GM19239 (cell line): ENCODE results near the gene C1orf159.
"Not testable (repeated sequence)": the region's sequence is repeated elsewhere in the genome, so short reads cannot be mapped to it uniquely, and the experiment has no call there.

Experiments used
- DNase-seq: peaks from one replicate; pipeline ENCODE4 v3.0.0; 2011; ENCODE audit warnings: low spot score; ENCODE audit not compliant: insufficient read length
- FAIRE-seq: peaks from 2 replicates; lab custom pipeline; 2011; peaks lifted over from hg19 to GRCh38; lab: Jason Lieb, UNC

Gene C1orf159

DNA sequence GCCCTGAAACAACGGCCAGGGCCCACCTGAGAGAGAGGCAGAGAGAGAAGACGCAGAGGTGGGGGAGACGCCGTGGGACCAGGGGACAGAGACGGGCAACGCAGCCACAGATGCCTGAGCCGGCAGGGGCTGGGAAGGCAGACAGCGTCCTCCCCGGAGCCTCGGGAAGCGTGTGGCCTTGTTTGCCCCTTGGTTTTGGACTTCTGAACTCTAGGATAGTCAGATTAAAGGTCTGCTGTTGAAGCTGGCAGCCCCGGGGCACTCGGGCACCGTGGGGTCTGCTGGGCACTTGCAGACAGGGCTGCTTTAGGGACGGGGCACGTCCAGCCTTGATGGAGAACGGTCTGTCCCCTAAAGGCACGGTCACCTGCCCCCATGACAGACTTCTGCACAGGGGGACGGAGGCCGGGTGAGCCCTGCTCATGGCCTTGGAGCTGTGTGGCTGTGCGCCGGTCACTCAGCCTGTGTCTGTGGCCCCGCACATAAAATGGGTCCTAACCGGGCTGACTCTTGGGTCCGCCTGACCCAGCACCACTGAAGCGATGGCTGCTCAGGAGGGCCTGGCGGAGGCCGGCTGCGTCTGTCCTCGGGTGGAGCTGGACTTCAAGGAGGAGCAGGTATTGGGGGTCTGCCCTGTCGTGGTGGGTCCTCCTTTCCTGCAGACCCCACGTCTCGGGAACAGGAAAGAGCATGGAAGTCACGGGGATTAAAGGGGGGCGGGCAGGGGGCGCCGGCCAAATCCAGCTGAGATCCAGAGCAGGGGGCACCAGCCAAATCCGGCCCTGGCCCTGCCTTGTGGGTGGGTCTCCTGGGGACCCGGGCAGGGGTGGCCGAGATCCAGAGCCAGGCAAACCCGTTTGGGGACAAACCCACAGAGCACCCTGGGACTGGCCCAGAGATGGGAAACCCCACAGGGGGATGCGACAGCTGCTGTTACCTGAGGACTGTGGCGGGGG is 32.2 kb downstream of the C1orf159 start:
- no peak for DNase-seq
- no peak for FAIRE-seq

DNA sequence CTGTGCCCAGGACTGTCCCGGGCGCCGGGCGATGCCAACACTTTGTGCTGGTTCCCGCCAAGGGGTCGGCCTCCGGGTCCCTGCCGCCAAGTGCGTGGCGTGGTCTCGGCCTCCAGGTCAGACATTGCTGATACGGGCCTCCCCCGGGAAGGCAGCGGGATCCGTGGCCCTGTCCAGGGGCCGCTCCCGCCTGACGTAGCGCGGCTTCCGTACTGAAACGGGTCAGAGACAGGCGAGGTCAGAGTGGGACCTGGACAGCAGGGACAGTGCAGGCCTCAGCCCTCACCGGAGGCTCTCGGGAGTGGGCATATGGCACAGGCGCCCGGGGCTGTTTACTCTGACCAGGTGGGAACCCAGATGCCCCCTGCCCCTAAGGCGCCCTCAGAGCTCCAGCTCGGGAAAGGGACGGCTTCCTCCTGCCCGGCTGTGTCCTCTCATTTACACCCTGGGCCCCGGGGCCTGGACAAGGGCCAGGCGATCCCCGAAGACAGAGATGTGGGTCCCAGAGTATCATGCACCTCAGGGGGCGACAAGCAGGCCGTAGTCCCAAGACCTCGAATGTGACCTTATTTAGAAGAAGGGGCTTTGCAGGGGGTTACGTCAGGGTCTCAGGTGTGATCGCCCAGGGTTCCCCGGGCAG is 33.0 kb downstream of the C1orf159 start:
- FAIRE-seq (no peak), DNase-seq (no peak)

DNA sequence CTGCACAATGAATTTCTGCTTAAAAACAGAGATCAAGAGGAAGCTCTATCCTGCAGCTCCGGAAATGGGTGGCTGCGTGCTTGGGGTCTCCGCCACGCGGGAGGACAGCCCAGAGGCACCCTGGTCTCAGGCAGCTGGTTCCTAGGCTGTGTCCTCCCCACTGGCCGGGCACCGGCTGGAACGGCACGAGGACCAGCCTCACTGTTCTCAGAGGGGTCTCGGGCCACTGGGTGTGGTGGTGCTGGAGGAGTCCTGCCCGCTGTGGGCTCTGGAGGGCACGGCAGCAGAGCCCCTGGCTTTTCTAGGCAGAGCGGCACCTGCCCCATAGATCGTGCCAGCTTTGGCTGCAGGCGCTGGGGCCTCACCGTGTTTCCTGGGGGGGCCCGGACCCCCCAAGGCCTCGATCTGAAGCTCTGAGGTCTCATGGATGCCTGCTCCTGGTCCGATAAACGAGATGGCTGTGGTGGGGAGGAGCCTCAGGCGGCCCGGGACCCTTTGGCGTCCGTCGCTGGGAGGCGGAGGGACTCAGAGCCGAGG is 33.6 kb downstream of the C1orf159 start:
- DNase-seq: no peak
- no peak for FAIRE-seq

DNA sequence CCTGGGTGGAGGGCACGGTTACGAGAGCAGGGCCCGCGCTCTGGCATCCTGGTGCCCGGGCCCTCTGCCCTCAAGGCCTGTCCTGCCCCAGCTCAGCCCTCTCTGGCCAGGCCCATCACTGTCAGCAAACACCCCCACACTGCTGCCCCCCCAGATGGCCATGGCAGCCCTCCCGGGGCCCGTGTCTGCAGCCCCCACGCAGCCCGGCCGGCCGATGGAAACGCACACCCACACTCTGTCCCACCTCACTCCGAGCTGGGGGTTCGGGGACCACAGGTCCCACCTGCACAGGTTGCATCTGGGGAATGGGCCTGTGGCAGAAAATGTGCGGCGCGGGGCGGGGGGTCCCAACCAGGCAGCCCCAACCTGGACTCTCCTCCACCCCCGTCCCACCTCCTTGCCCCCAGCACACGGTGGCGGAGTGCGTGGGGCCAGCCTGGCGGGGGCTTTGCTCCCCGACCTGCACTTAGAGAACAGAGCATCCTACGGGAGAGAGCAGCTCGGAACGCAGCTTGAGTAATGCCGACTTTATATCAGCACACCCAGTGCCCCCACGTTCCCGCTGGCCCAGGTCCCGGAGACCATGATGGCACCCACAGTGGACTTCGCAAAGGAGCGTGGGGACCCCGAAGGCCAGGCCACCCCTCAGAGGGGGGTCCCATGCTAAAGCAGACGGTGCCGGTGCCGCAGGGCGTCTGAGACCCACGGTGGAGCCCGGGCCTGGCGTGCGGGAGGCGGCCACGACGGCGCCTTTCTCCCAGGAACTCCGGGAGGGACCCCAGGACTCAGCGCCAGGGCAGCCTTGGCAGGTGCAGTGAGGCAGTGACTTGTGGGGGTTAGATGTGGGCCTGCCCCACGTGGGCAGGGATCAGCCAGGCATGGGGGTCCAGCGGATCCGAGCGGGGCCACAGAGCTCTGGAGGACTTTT is 34.3 kb downstream of the C1orf159 start:
- DNase-seq (no peak), FAIRE-seq (no peak)

DNA sequence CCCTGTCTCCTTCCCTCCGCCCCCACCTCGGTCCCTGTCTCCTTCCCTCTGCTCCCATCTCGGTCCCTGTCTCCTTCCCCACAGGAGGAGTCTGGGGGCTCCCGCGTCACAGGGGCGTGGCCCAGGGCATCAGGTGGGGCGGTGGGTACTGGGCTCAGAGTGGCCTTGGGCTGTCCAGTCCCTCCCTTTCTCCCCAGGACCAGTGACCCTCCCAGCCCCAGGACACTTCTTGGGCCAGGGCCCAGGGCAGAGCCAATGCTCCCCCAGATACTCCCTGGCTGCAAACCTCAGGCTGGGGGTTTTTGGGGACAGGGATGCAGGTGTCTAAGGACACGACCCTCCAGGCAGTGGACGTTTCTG is 35.0 kb downstream of the C1orf159 start:
- FAIRE-seq: no peak
- DNase-seq: no peak

DNA sequence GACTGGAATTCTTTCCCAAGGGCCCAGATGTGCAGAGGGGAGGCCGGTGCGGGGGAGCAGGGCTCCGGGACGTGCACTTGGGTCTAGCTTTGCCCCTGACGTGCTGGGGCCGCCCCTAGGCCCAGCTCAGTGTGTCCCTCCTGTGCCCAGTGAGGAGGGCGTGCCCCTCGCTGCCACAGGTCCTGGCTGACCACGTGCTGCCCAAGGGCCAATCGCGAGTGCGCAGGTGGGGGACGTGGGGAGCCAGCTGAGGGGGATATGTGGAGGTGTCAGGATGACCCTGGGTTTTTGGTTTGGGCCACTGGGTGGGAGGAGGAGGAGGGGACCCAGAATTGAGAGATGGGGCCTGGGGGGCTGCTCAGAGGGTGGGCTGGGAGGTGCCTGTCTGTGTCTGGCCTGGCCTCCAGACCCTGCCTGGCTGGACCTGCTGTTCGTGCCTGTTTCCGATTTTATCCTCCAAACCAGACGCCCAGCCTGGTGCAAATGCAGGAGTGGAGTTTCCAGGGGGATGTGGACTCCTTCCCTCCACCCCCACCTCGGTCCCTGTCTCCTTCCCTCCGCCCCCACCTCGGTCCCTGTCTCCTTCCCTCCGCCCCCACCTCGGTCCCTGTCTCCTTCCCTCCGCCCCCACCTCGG is 35.6 kb downstream of the C1orf159 start:
- no peak for DNase-seq
- FAIRE-seq: peak; percentile 51

DNA sequence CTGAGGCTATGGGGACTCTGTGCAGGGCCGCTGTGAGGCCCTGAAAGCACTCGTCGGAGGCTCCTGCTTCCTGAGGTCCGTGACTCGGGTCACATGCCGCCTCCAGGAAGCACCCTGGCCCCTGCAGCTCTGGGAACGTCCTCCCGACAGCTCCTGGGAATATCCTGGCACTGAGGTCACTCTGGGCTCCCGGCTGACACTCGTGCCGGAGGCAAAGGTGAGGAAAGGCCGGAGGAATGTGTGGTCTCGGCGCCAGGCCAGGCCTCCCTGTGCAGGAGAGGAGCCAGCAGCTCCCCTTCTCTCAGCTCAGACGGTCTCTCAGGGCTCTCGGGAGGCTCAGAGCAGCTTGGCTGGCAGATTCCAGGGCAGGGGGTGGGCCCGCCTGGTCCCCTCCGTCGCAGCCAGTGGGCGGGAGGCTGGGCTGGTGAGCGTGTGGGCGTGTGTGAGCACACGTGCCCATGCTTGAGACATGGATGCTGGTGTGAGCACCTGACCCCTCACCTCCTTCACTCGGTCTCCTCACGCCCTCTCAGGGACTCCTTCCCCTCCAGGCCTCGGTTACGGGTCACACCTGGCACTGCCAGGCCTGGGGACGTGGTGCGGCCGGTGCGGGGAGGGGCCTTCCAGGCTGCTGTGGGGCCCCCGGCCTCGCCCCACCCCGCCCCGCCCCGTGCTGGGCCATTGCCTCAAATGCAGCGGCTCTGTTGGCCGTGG is 36.3 kb downstream of the C1orf159 start:
- FAIRE-seq: peak; percentile 28

DNA sequence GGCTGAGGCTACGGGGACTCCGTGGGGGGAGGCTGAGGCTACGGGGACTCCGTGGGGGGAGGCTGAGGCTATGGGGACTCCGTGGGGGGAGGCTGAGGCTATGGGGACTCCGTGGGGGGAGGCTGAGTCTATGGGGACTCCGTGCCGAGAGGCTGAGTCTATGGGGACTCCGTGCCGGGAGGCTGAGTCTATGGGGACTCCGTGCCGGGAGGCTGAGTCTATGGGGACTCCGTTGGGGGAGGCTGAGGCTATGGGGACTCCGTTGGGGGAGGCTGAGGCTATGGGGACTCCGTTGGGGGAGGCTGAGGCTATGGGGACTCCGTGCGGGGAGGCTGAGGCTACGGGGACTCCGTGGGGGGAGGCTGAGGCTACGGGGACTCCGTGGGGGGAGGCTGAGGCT is 38.5 kb downstream of the C1orf159 start:
- FAIRE-seq, DNase-seq: not testable (repeated sequence)

More for the DNA sequence above, 36.3 kb downstream of the C1orf159 start:
- peak; percentile 77 for DNase-seq

DNA sequence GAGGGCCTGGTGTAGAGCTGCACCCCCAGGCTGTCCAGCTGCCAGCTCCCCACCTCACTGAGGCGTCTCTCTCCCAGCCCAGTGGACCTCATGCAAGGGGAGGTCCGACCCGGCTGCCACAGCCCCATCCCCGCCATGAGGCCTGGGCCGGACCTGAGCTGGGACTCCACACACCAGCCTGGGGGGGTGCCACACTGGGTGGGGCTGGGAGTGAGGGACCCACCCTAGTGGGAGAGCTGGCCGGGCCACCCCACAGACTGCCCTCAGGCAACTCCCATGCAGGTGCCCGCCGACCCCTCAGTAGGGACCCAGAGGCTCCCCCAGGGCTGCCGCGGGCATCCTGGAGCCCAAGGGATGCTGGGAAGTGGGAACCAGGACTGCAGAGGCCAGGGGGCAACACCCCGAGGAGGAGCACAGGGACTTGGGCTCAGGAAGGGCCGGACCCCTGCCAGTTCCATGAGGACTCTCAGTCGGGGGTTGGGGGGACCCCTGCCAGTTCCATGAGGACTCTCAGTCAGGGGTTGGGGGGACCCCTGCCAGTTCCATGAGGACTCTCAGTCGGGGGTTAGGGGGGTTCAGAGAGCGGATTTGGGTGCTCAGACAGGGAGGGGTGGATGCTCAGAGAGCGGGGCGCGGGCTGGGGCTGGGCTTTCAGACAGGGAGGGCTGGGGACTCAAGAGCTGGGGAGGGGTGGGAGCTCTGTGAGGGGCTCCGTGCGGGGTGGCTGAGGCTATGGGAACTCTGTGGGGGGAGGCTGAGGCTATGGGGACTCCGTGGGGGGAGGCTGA is 40.5 kb downstream of the C1orf159 start:
- FAIRE-seq (no peak), DNase-seq (no peak)

DNA sequence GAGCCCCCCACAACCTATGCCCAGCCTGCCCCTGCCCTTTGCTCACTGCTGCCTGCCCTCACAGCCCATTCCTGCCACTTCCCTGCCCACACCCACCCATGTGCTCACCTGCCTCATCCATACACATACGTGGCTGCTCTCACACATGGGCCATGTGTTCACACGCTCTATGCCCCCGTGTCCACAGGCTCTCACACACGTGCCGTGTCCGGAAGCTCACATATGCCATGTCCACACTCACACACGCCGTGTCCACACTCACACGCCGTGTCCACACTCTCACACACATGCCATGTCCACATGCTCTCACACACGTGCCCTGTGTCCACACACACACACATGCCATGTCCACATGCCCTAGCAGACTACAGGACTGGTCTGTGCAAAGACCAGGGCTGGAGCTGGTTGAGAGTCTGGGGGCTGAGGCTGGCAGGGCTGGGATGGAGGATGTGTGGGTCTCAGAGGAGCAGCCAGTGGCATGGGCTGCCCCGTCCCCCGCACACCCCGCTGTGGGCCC is 41.2 kb downstream of the C1orf159 start:
- DNase-seq (no peak), FAIRE-seq (no peak)

DNA sequence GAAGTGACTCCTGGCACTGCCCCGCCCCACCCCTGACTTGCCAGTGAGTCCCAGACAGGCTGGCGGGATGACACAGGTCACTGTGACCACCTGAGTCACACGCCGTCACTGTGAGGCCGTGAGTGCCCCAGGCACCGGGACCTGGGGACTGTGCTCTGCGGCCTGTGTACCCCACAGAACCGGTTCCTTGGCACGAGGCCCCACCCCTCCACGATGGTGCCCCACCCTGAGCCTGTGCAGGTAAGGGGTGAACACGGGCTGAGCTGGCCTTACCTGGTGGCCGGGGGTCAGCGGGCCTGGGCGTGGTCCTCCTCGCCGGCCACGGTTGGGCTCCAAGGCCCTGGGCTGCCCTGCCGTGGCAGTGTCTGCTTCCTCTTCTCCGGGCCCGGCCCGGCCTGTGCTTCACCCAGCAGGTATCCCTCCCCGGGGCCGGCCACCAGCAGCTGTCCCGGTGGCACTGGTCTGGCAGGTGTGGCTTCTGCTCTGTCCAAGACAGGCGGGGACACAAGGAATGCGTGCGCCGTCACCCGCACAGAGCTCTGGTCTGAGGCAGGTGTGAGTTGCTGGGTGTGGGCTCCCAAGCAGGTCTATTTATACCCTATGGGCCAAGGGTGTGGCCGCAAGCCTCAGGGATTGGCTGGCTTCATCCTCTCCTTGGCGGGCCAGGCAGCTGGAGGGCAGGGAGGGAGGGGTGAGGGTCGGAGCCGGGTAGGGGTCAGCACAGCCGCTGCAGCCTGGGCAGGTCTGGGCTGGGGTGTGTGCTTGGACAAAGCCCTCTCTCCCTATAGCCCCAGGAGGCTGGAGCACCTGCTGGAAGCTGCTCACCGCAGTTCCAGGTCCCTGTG is 41.9 kb downstream of the C1orf159 start, which contains the start of gene RNF223:
Gene RNF223 (minus strand): TSS at position 564 of the 845 bp plus-strand sequence. CDS start 1,740 bp downstream, outside the sequence.
- DNase-seq: no peak
- FAIRE-seq: no peak

DNA sequence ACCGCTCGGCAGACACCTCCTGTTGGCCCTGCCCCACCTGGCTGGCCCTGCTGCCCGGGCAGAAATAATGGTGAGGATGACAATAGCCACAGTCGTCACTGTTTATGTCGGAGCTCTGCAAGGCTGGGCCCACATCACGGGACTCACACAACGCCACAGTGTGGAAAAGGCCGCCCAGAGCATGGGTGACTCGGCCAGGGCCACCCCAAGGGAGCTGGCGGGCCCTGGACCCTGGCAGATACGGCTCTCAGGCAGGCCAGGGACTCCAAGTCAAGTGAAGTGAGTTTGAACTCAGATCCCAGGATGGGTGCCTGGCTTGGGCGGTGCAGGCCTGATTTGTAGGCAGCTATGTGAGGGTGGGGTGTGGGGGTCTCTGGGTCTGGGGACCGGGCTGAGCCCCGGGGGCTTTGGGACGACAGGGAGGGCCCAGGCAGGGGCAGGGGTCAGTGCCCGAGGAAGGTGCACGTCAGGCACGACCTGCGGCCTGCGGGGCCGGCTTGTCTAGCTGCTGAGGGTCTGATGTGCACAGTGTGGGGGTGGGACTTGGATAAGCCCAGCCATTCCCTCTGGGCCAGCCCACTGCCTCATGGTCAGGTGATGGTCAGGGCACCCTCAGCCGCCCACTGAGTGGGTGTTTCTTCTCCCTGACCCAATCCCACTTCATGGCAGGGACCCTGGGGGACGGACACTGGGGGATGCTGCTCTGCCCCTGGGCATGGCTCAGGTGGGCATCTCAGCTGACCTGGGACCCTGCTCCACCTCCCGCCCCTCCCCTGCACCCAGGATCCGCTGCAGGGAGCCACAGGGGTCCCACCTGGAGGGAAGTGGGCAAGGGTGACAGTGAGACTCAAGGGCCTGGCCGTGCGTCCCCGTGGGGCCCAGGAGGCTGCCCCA is 42.8 kb downstream of the C1orf159 start:
- no peak for FAIRE-seq
- no peak for DNase-seq

DNA sequence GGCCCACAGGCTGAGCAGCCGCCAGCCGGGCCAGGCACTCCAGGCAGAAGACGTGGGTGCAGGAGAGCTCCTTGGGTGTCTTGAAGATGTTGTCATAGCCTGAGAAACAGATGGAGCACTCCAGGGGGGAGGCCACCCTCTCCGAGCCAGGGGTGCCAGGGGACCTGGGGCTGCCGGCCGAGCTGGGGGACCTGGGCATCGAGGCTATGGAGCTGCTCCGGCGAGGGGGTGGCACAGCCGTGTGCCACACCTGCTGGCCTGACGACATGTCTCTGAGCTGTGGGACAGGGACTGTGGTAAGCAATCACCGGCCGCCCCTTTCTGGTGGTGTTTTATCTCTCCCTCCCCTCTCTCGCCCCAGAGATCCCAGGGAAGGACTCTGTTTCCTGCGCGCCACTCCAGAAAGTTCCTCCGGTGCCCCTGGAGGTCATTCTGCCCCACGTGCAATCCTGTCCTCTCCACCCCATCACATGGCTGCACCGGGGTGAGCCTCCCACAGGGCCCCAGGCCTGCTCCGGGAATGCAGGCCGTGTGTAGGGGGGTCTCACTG is 43.5 kb downstream of the C1orf159 start:
- DNase-seq: no peak
- no peak for FAIRE-seq

DNA sequence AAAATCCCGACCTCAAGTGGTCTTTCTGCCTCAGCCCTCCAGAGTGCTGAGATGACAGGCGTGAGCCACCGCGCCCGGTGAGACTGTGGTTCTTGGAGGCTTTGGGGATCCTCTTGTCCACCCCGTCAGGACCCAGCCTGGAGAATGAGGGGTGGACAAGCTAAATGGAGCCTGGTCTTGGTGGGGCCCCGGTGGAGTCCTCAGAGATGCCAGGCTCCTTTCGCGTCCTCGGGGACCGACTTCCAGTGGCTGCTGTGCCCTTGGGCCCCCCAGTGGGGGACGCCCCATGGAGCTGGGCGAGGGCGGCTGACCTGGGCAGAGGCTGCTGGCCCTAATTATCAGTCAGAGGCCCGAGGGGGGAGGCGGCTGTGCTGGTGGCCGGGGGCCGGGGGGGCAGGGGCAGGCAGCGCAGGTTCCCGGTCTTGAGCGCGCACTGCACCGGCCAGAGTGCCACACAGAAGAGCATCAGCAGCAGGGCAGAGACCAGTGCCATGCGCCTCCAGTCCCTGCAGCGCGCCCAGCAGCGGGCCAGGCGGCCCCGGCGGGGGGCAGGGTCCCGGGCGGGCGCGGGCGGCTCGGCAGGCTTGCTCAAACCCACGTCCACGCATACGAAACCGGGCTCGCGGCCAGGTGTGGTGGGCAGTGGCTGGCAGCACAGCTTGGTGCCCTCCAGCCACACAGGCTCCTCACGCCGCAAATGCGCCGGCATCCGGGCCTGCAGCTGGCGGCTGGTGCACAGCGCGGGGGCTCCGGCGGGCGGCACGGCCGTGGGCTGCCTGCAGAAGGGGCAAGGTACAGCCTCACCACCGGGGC is 44.2 kb downstream of the C1orf159 start:
- FAIRE-seq (no peak), DNase-seq (no peak)
